GM04504 (cell line): ENCODE data around the gene PCDH9.

Source experiments
- DNase-seq: peaks from one replicate; pipeline ENCODE4 v3.0.0-alpha.2; 2012; ENCODE audit warnings: low read depth

PCDH9 gene

GRCh38 chr13:67225252-67226159 lies 4.6 kb downstream of the PCDH9 start:
- DNase-seq: no peak

- DNase-seq: peak; percentile 35
These were observed 5.8 kb downstream of the PCDH9 start for GRCh38 chr13:67224148-67224846.

GRCh38 chr13:67223742-67224141 lies 6.4 kb downstream of the PCDH9 start:
- DNase-seq: no peak

- DNase-seq: no peak
These were observed 7.1 kb downstream of the PCDH9 start for GRCh38 chr13:67223024-67223423.

GRCh38 chr13:67221630-67222226 lies 8.4 kb downstream of the PCDH9 start:
- no peak for DNase-seq

GRCh38 chr13:67219113-67219512 lies 11.0 kb downstream of the PCDH9 start:
- no peak for DNase-seq

- DNase-seq: no peak
These were observed 12.3 kb downstream of the PCDH9 start for GRCh38 chr13:67217880-67218279.

- no peak for DNase-seq
These were observed 13.3 kb downstream of the PCDH9 start for GRCh38 chr13:67216864-67217263.

- DNase-seq: no peak
These were observed 19.9 kb downstream of the PCDH9 start for GRCh38 chr13:67210208-67210607.

- no peak for DNase-seq
These were observed 21.6 kb downstream of the PCDH9 start for GRCh38 chr13:67208552-67208951.

GRCh38 chr13:67204764-67205163 lies 25.4 kb downstream of the PCDH9 start:
- no peak for DNase-seq

GRCh38 chr13:67200605-67201004 lies 29.5 kb downstream of the PCDH9 start:
- DNase-seq: no peak

GRCh38 chr13:67200183-67200582 lies 30.0 kb downstream of the PCDH9 start:
- no peak for DNase-seq

- no peak for DNase-seq
These were observed 32.4 kb downstream of the PCDH9 start for GRCh38 chr13:67197704-67198103.

- DNase-seq: no peak
These were observed 36.2 kb downstream of the PCDH9 start for GRCh38 chr13:67193979-67194378.

- no peak for DNase-seq
These were observed 37.4 kb downstream of the PCDH9 start for GRCh38 chr13:67192751-67193150.

- DNase-seq: no peak
These were observed 43.1 kb downstream of the PCDH9 start for GRCh38 chr13:67186995-67187569.

- DNase-seq: no peak
These were observed 45.9 kb downstream of the PCDH9 start for GRCh38 chr13:67184247-67184646.

- DNase-seq: no peak
These were observed 47.0 kb downstream of the PCDH9 start for GRCh38 chr13:67183151-67183550.

- no peak for DNase-seq
These were observed 54.2 kb downstream of the PCDH9 start for GRCh38 chr13:67175836-67176459.

GRCh38 chr13:67168384-67168783 lies 61.8 kb downstream of the PCDH9 start:
- DNase-seq: no peak

GRCh38 chr13:67167420-67167819 lies 62.7 kb downstream of the PCDH9 start:
- no peak for DNase-seq
